Upper lobe of left lung (tissue), 6 donors: ENCODE data around the gene EYA2. TPM values are rescaled to one million over a fixed set of nuclear protein-coding genes. Genes with fewer than 3 reads are reported as not detected.
"Not testable (repeated sequence)": the region's sequence is repeated elsewhere in the genome, so short reads cannot be mapped to it uniquely, and the experiment has no call there.

Experiments used
- ATAC-seq, 2 donors: fragments of 200-7000 bp; cut with Tn5 transposase; one replicate each; pipeline ENCODE4 v1.9.1; 2022; ENCODE audit warnings: mild to moderate bottlenecking in 2 of 2, moderate library complexity in 2 of 2; ENCODE audit not compliant: low FRiP score in 2 of 2
- DNase-seq, 2 donors: peaks; one replicate each; pipeline ENCODE4 v3.0.0-alpha.2; 2019 to 2020
- H3K27ac ChIP-seq, 4 donors: fragments of 200-600 bp; sonication (generic); one replicate each; pipeline ENCODE4 v1.5.1; 2016 to 2019
- H3K27me3 ChIP-seq, 4 donors: fragments of 200-600 bp; sonication (generic); one replicate each; pipeline ENCODE4 v1.5.1; 2017 to 2019
- H3K36me3 ChIP-seq, 4 donors: fragments of 200-600 bp; sonication (generic); one replicate each; pipeline ENCODE4 v1.5.1; 2016 to 2019
- H3K4me1 ChIP-seq, 4 donors: fragments of 200-600 bp; sonication (generic); one replicate each; pipeline ENCODE4 v1.5.1; 2018 to 2019
- H3K4me3 ChIP-seq, 4 donors: fragments of 200-600 bp; sonication (generic); one replicate each; pipeline ENCODE4 v1.5.1; 2017 to 2019; ENCODE audit warnings: mild to moderate bottlenecking in 2 of 4, moderate library complexity in 1 of 4
- H3K9me3 ChIP-seq, 4 donors: fragments of 200-600 bp; sonication (generic); one replicate each; pipeline ENCODE4 v1.5.1; 2018 to 2019
- CTCF ChIP-seq, 6 experiments: fragments of 450-650 bp in 4 of 6; fragments of 200-600 bp in 2 of 6; sonication (generic) in 2 of 6; IDR thresholded peaks; one replicate each; pipeline ENCODE4 v1.5.1; 2016 to 2019; ENCODE audit warnings: antibody characterized with exemption in 6 of 6
- EP300 ChIP-seq, 4 donors: sonication (generic); formaldehyde crosslinking; IDR thresholded peaks; one replicate each; pipeline ENCODE4 v1.5.1; 2017; ENCODE audit warnings: antibody characterized with exemption in 4 of 4, control low read depth in 2 of 4
- POLR2A ChIP-seq, 4 donors: fragments of 450-650 bp; IDR thresholded peaks; one replicate each; pipeline ENCODE4 v1.5.1; 2016 to 2017; ENCODE audit warnings: antibody characterized with exemption in 4 of 4, mild to moderate bottlenecking in 2 of 4
- POLR2AphosphoS5 ChIP-seq, 2 donors: sonication (generic); formaldehyde crosslinking; IDR thresholded peaks; one replicate each; pipeline ENCODE4 v1.5.1; 2017; ENCODE audit warnings: antibody characterized with exemption in 2 of 2
- WGBS, 2 donors: methylation state at CpG; one replicate each; pipeline ENCODE4 v1.1.5; 2017 to 2018; 5-methylcytosine and 5-hydroxymethylcytosine counted together
- total RNA-seq, 6 donors: library from RNA; depleted of rRNA in 4 of 6; stranded (reverse); fragments of >200 nt in 4 of 6; gene quantifications; one replicate each; pipeline versions ENCODE4 v1.1.0 to v1.2.1, GENCODE V29; 2016 to 2021
- donor health status: DM: no; HTN: no; CAD: no; lungs with moderate emphysema.
- donor health status: DM: no; HTN: yes; CAD: no; lungs with severe emphysema.

EYA2 gene
- total RNA-seq, 6 donors from 2014 or later, result 0.66 to 9.4 (median 3.0) TPM

GRCh38 chr20:47202733-47203667 lies 308.4 kb downstream of the EYA2 start:
- TF ChIP-seq EP300 (IDR thresholded peaks at IDR 0.05) (no peak), POLR2A (IDR thresholded peaks at IDR 0.05) (no peak), CTCF (IDR thresholded peaks at IDR 0.05) (no peak), POLR2AphosphoS5 (IDR thresholded peaks at IDR 0.05) (no peak)
- no peak overlapping the region for H3K4me3 ChIP-seq
- no peaks in the 10 kb centered on the region for H3K9me3 ChIP-seq
- no peaks in the 10 kb centered on the region for H3K4me1 ChIP-seq
- no peaks in the 10 kb centered on the region for H3K27me3 ChIP-seq
- H3K27ac ChIP-seq, result no peak overlapping the region
- WGBS, 2 donors, result 77 to 90% methylated on average over 8 to 10 of the region's 10 CpGs
- ATAC-seq (no peak), DNase-seq (no peak)
- no peaks in the 10 kb centered on the region for H3K36me3 ChIP-seq

DNA sequence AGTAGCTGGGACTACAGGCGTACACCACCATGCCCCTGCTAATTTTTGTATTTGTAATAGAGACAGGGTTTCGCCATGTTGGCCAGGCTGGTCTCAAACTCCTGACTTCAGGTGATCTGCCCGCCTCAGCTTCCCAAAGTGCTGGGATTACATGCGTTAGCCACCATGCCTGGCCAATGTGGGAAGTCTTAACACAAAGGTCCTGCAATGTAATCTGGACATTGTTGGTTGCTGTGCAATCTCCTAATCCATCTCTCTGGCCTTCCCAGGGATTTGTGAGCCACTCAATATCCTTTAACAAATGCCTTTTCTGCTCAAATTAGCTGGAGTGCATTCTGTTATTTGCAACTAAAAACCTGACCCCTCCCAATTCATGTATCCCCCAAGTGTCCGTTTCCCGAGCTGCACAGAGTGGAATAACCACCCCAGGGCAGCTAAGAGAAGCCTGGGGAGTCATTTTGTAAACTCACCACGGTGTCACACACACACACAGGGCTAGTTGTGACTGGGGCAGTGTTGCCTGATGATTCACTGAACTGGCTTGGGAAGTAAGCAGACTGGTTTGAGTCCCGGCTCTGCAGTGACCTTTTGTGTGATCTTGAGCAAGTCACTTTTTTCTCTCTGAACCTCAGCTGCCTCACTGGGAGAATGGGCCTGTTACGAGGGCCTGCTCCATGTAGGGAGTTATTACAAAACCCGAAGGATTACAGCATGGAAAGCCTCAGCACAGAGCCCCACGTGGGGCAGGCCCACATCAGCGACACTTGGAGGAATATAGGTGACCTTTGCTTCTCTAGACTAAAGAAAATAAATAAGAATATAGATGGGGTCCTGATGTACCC lies 309.6 kb downstream of the EYA2 start:
- H3K27ac ChIP-seq, result no peak overlapping the region
- H3K36me3 ChIP-seq, result peaks cover 2 to 11% (median 8%) of the 10 kb centered on the region in 4 donors
- H3K27me3 ChIP-seq, result no peaks in the 10 kb centered on the region
- no peak for ATAC-seq
- no peak overlapping the region for H3K4me3 ChIP-seq
- H3K9me3 ChIP-seq, result no peaks in the 10 kb centered on the region
- H3K4me1 ChIP-seq, result no peaks in the 10 kb centered on the region
- 86 to 87% methylated on average over 12 of the region's 12 CpGs for WGBS, 2 donors
- DNase-seq, result no peak
- TF ChIP-seq EP300 (IDR thresholded peaks at IDR 0.05) (no peak), POLR2AphosphoS5 (IDR thresholded peaks at IDR 0.05) (no peak), CTCF (IDR thresholded peaks at IDR 0.05) (no peak), POLR2A (IDR thresholded peaks at IDR 0.05) (no peak)

- not testable (repeated sequence) for H3K27ac ChIP-seq, H3K27me3 ChIP-seq, H3K9me3 ChIP-seq, H3K4me3 ChIP-seq, ATAC-seq, H3K4me1 ChIP-seq
- 93% methylated on average over 11 of the region's 11 CpGs for WGBS, 2 donors
- DNase-seq, result peak in 1 of 2 donors; percentile 46
- peaks cover 7 to 16% (median 14%) of the 10 kb centered on the region in 4 donors for H3K36me3 ChIP-seq
Measured at GRCh38 chr20:47204850-47205122, 310.1 kb downstream of the EYA2 start.

DNA sequence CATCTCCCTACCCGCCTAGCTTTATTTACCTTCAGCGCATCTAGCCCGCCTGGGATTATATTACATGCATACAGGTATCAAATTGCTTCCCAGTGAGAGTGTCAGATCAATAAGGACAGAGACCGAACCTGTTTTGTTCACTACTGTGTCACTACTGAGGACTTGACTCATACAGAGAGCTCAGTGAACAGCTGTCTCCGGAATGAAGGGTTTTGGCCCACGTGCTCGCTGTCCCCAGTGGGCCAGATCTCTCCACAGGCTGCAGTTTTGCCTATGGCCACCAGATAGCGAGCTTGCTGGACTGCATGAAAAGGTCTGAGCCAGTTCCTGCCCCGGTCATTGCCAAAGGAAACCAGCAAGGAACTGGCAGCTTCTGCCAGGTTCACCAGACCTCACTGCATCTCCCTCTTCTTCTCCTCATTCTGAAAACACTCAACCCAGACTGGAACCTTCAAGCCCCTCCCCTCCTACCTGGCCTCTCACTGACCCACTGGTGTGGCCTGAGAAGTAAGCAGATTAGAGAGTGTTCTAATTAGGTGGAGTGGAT lies 311.0 kb downstream of the EYA2 start:
- DNase-seq (peak in 1 of 2 donors; percentile 31), ATAC-seq (peak; percentile 30 to 88)
- Histone ChIP-seq H3K4me1 (no peaks in the 10 kb centered on the region), H3K4me3 (no peak overlapping the region), H3K36me3 (peaks cover 11 to 25% (median 22%) of the 10 kb centered on the region in 4 donors), H3K27me3 (no peaks in the 10 kb centered on the region), H3K27ac (no peak overlapping the region), H3K9me3 (no peaks in the 10 kb centered on the region)
- 76 to 85% methylated on average over 8 to 9 of the region's 9 CpGs for whole genome bisulfite sequencing, 2 donors
- TF ChIP-seq CTCF (IDR thresholded peaks at IDR 0.05) (peak in 4 of 6 experiments; percentile 26 to 55 (median 54)), POLR2AphosphoS5 (IDR thresholded peaks at IDR 0.05) (no peak)

GRCh38 chr20:47206552-47206951 lies 311.9 kb downstream of the EYA2 start:
- not testable (repeated sequence) for H3K4me1 ChIP-seq, H3K27me3 ChIP-seq, H3K4me3 ChIP-seq, H3K9me3 ChIP-seq, ATAC-seq, DNase-seq, H3K27ac ChIP-seq
- 89 to 93% methylated on average over 10 of the region's 10 CpGs for WGBS, 2 donors
- peaks cover 18 to 34% (median 31%) of the 10 kb centered on the region in 4 donors for H3K36me3 ChIP-seq
